ENCODE measurements around the gene PXDC1. TPM values are rescaled to one million over a fixed set of nuclear protein-coding genes. Genes with fewer than 3 reads are reported as not detected.

Gene PXDC1
- total RNA-seq, 2 experiments from 2014 or later, result 0.17 to 0.27 TPM

DNA sequence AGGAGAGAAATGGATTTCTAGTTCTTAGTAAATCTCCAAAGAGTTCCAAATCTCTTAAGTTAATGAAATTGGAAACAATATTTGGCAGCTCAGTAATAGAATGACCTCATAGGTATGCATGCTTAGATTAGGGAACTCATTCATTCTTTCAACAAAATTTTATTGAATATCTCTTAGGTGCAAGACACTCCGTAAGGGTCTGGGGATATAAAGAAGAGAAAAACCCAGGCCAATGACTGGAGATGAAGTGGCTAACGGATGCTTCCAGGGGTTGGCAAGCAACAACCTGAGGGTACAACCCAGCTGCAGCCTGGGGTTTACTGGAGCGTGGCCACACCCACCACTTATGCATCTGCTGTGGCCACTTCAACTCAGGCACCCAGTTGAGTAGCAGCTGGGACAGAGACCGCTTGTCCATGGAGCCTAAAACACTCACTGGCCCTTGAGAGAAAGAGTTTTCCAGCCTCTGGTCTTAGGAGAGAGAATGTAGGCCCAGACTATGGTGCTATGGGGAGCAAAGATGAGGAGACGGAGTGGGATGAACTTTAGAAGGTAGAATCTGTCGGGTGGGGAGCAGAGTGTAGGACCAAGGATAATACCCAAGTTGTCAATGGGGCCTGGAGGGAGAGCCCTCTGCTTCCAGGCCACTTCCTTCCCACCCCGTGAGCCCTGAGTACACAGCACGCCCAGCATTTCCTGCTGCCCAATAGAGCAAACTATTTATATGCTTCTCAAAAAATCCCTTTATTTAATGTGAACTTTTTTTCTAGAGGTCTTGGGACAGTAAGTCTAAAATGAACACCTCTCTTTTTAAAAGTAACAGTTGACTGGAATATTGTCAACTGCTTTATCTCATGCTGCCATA is 46.8 kb upstream of the PXDC1 start:
- no peaks in the 10 kb centered on the region for H3K36me3 ChIP-seq (ENCODE audit: insufficient read depth, low read length)
- ATAC-seq (ENCODE audit: poor library complexity), result no peak
- H3K4me1 ChIP-seq (ENCODE audit: insufficient read depth, low read length), result no peaks in the 10 kb centered on the region
- no peaks in the 10 kb centered on the region for H3K36me3 Mint-ChIP-seq (ENCODE audit: low read depth)
- ChIA-PET CTCF (no interaction called here), POLR2A (no interaction called here)
- no peaks in the 10 kb centered on the region for H3K27me3 ChIP-seq (ENCODE audit: control insufficient read depth in 1 of 2, insufficient read depth in 2 of 2, low read length in 2 of 2)
- no peak overlapping the region for H3K27ac ChIP-seq (ENCODE audit: low read depth in 1 of 2, low read length in 2 of 2)
- no peak for DNase-seq
- TF ChIP-seq, protein P1, sequence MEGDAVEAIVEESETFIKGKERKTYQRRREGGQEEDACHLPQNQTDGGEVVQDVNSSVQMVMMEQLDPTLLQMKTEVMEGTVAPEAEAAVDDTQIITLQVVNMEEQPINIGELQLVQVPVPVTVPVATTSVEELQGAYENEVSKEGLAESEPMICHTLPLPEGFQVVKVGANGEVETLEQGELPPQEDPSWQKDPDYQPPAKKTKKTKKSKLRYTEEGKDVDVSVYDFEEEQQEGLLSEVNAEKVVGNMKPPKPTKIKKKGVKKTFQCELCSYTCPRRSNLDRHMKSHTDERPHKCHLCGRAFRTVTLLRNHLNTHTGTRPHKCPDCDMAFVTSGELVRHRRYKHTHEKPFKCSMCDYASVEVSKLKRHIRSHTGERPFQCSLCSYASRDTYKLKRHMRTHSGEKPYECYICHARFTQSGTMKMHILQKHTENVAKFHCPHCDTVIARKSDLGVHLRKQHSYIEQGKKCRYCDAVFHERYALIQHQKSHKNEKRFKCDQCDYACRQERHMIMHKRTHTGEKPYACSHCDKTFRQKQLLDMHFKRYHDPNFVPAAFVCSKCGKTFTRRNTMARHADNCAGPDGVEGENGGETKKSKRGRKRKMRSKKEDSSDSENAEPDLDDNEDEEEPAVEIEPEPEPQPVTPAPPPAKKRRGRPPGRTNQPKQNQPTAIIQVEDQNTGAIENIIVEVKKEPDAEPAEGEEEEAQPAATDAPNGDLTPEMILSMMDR (IDR thresholded peaks at IDR 0.05), result no peak
- H3K4me3 Mint-ChIP-seq, result no peak overlapping the region
- no peak overlapping the region for H3K4me3 ChIP-seq (ENCODE audit: low read length)
- peaks cover 4% of the 10 kb centered on the region for H3K27me3 Mint-ChIP-seq
- H3K9me3 ChIP-seq (ENCODE audit: control insufficient read depth in 1 of 2, insufficient read depth in 1 of 2, low read length in 2 of 2), result no peaks in the 10 kb centered on the region
- no peaks in the 10 kb centered on the region for H3K4me1 Mint-ChIP-seq (ENCODE audit: low read depth)
- no peaks in the 10 kb centered on the region for H3K9me3 Mint-ChIP-seq
- intact Hi-C loops (cut with DNase I, micrococcal nuclease), result no loop called here
- no peak overlapping the region for H3K27ac Mint-ChIP-seq

DNA sequence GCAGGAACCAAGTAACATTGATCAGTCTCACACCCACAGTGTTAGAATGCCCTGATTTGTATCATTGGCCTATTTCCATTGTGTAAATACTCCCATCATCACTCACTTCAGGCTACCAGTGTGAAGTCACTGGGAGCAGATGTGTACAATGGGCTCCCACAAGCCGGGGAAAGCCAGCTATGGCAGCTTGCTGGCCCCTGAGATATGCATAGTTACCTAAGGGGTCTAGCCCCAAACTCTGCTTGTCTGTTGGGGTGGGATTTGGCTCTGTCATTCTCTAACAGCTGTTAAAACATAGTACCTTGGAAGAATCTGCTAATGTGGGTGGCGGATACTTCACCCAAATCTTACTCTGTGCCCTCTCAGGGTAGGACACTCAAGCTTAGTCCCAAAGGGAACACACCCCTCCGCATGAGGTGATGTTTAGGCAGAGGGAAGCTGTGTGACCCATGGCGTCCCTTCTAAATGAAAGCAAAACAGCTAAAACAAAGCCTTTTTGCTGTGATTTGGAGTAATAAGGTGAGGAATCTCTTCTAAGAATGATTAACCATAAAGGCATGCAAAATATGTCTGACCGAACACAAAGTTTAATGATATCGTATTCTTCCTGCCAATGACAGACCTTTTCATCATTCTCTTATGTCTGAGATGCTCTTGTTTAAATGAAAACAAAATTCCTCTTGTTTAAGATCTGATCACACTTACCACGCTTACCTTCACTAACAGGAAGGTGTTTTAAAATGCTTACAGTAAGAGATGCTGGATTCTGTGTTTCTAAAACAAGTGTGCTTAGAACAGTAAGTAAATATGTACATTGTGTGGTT is 45.9 kb upstream of the PXDC1 start:
- Mint-ChIP-seq H3K4me1 (ENCODE audit: low read depth) (no peaks in the 10 kb centered on the region), H3K4me3 (no peak overlapping the region), H3K9me3 (no peaks in the 10 kb centered on the region), H3K27ac (no peak overlapping the region), H3K36me3 (ENCODE audit: low read depth) (no peaks in the 10 kb centered on the region), H3K27me3 (peaks cover 4% of the 10 kb centered on the region)
- H3K27me3 ChIP-seq (ENCODE audit: control insufficient read depth in 1 of 2, insufficient read depth in 2 of 2, low read length in 2 of 2), result no peaks in the 10 kb centered on the region
- no peaks in the 10 kb centered on the region for H3K4me1 ChIP-seq (ENCODE audit: insufficient read depth, low read length)
- no peaks in the 10 kb centered on the region for H3K36me3 ChIP-seq (ENCODE audit: insufficient read depth, low read length)
- no peak overlapping the region for H3K27ac ChIP-seq (ENCODE audit: low read depth in 1 of 2, low read length in 2 of 2)
- ChIA-PET CTCF (no interaction called here), POLR2A (no interaction called here)
- H3K9me3 ChIP-seq (ENCODE audit: control insufficient read depth in 1 of 2, insufficient read depth in 1 of 2, low read length in 2 of 2), result no peaks in the 10 kb centered on the region
- no peak for ATAC-seq (ENCODE audit: poor library complexity)
- no peak overlapping the region for H3K4me3 ChIP-seq (ENCODE audit: low read length)
- TF ChIP-seq, protein P1 (IDR thresholded peaks at IDR 0.05), result no peak
- intact Hi-C loops (cut with DNase I, micrococcal nuclease), result no loop called here
- no peak for DNase-seq

DNA sequence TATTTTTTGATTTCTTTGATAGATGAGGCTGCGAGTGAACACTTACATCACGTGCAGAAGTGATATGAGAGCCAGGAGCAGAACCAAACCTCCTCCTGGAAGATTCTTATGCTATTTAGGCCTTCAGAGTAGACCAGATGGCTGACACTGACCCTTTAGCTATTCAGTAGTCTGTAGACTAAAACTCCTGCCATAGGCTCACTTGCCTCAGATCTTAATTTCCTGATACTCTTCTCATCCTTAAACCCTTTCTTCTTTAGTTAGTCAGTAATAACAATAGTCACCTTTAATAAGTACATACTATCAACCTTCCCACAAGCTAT is 45.2 kb upstream of the PXDC1 start:
- Histone ChIP-seq H3K27ac (ENCODE audit: low read depth in 1 of 2, low read length in 2 of 2) (no peak overlapping the region), H3K9me3 (ENCODE audit: control insufficient read depth in 1 of 2, insufficient read depth in 1 of 2, low read length in 2 of 2) (no peaks in the 10 kb centered on the region), H3K27me3 (ENCODE audit: control insufficient read depth in 1 of 2, insufficient read depth in 2 of 2, low read length in 2 of 2) (no peaks in the 10 kb centered on the region), H3K4me1 (ENCODE audit: insufficient read depth, low read length) (no peaks in the 10 kb centered on the region), H3K4me3 (ENCODE audit: low read length) (no peak overlapping the region), H3K36me3 (ENCODE audit: insufficient read depth, low read length) (no peaks in the 10 kb centered on the region)
- CTCF ChIA-PET, result no interaction called here
- DNase-seq (no peak), ATAC-seq (ENCODE audit: poor library complexity) (no peak)
- no peaks in the 10 kb centered on the region for H3K36me3 Mint-ChIP-seq (ENCODE audit: low read depth)
- intact Hi-C loops (cut with DNase I, micrococcal nuclease), result no loop called here
- no peaks in the 10 kb centered on the region for H3K9me3 Mint-ChIP-seq
- no peaks in the 10 kb centered on the region for H3K4me1 Mint-ChIP-seq (ENCODE audit: low read depth)
- TF ChIP-seq, protein P1 (IDR thresholded peaks at IDR 0.05), result no peak
- POLR2A ChIA-PET, result no interaction called here
- peaks cover 4% of the 10 kb centered on the region for H3K27me3 Mint-ChIP-seq
- H3K4me3 Mint-ChIP-seq, result no peak overlapping the region
- no peak overlapping the region for H3K27ac Mint-ChIP-seq

All from CD4-positive, alpha-beta T cell (primary cell).